Activated CD4-positive, alpha-beta T cell treated with anti-CD3 and anti-CD28 coated beads, Interleukin-2, amount 50 U/mL, for 16 hours (primary cell): ENCODE results near the gene TRIM33.

Experiments
- DNase-seq: peaks from one replicate; pipeline ENCODE4 v3.0.0-alpha.2; 2020

TRIM33 gene

GRCh38 chr1:114511032-114511785, at the start of gene TRIM33:
Gene TRIM33 (minus strand): TSS chr1:114511203. CDS start chr1:114511076, 127 bp downstream.
- peak; percentile 93 for DNase-seq

- DNase-seq: no peak
Measured at GRCh38 chr1:114559356-114559755, 48.4 kb upstream of the TRIM33 start.

DNA sequence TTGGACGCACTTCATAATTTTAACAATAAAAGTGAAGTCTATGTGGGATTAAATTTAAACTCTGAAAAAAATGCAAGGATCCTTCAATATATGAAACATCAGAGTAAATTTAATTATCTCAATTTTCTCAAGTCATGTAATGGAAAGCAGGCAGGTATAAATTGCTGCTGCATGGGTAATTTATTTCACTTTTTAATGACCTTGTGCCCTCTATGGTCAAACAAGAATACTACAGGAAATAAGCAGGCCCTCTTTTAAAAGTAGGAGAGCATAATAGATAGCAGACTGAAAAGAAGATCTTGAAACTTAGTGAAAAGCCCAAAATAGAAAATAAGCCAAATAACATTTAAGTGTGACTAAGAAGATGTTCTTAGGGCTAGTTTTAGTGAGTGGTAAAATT, 47.5 kb upstream of the TRIM33 start:
- DNase-seq: no peak

DNA sequence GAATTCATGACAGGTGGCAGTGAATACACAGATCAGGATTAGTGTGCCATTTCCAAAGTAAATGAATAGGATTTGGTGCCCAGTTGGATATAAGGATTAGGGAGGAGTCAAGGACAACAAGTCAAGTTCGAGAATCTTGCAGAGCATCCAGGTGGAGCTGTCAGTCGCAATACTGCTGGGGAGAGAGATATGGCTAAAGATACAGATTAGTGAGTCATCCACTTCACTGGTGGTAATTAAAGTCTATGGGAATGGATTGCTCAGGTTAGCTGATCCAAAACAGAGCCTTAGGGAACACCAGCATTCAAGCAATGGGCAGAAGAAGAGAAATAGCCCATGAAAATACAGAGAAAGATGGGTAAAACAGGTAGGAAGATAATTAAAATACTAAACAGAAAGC, 43.6 kb upstream of the TRIM33 start:
- DNase-seq: no peak

GRCh38 chr1:114552106-114552639, 41.2 kb upstream of the TRIM33 start:
- no peak for DNase-seq

- no peak for DNase-seq
Measured at GRCh38 chr1:114551400-114551799, 40.4 kb upstream of the TRIM33 start.

- no peak for DNase-seq
Measured at GRCh38 chr1:114550336-114550735, 39.3 kb upstream of the TRIM33 start.

DNA sequence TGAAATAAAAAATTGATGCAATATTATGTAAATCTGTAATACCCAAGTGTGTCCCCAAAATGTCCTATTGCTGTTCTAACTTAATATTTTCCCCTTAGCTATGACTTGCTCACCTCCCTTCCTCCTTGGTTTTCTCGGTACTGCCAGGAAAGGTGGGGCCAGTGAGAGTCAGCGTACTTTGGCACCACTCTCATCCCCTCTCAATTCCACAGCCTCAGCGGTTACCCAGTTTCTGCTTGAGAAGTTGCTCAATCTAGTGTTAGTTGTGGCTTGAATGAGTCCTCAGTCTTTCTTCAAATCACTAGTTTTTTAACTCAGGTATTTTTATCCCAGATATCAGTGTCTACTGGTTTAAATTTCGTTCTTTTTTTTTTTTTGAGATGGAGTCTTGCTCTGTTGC, 38.1 kb upstream of the TRIM33 start:
- DNase-seq: no peak

GRCh38 chr1:114547076-114547475, 36.1 kb upstream of the TRIM33 start:
- no peak for DNase-seq

- no peak for DNase-seq
Measured at GRCh38 chr1:114545796-114546195, 34.8 kb upstream of the TRIM33 start.

DNA sequence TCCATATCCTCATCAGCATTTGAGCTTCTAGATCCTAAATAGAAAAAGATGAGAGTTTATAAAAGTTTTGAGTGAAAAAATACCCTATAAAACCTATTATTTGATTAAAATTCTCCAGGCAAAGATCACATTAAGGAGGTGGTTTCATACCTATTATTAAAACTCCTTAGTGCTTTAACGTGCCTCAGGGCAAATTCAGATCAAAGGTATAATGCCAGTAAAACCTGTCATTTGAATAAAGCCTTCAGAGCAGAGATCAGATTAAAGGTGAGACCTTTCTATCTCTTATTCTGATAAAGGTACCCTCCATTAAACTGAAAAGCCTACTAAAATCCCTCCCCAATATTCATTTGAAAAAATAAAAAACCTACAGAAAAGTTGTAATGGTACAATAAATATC, 34.3 kb upstream of the TRIM33 start:
- no peak for DNase-seq

GRCh38 chr1:114540821-114541220, 29.8 kb upstream of the TRIM33 start:
- DNase-seq: no peak

DNA sequence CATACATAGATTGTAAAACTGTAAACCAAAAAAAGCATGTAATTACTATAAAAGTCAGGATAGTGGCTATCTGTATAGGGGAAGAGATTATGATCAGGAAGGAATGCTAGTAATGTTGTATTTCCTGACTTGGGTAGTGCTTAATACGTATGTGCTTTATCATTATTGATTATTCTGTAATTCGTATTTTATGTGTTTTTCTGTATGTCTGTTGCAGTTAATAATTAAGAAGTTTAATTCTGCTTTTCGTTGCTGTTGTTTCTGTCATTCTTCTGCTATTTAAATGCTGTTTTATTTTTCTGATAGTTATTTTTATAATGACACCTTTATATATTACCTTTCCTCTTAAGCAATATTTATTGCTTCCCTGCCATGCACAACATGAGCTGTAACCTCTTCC, 29.3 kb upstream of the TRIM33 start:
- no peak for DNase-seq

DNA sequence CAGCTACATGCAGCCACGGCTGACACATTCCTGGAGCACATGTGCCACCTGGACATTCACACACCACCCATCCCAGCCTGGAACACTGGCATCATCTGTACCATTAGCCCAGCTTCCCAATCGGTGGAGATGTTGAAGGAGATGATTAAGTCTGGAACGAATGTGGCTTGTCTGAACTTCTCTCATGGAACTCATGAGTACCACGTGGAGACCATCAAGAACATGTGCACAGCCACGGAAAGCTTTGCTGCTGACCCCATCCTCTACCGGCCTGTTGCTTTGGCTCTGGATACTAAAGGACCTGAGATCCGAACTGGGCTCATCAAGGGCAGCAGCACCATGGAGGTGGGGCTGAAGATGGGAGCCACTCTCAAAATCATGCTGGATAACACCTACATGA, 25.0 kb upstream of the TRIM33 start:
- no peak for DNase-seq

DNA sequence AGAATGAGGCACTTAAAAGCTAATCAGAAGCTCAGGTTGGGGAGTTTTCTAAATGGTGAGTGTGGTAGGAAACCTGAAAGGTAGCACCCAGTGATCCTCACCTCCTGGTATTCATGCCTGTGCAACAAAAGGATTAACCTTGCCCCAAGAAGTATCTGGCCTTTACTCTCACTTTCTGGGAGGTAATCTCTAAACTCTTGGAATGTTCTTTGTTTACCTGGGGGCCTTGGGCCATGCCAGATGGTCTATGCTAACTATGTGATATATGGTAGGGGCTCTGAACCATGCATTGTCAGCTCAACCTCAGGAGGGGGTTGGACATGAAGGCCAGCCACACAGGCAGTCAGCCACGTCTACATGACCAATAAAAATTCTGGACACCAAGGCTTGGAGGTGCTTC, 24.4 kb upstream of the TRIM33 start:
- DNase-seq: no peak

DNA sequence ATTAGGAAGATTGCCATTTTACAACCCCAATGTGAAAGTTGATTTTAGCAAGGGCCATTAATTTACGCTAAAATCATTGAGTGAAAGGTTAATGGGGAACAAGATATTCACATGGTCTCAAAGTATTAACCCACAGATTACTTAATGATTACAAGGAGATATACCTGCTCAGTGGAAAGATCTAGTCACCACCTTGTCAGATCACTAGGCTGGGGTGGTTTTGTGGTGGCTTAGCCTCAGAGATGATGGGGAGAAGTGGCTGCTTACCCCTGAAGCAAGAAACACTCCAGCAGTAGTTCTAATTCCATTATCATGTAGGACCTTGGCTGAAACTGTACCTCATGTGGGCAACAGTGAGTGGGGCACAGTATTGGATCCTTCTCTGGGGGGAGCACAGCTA, 20.1 kb upstream of the TRIM33 start:
- DNase-seq: no peak

GRCh38 chr1:114530224-114530623, 19.2 kb upstream of the TRIM33 start:
- DNase-seq: no peak

DNA sequence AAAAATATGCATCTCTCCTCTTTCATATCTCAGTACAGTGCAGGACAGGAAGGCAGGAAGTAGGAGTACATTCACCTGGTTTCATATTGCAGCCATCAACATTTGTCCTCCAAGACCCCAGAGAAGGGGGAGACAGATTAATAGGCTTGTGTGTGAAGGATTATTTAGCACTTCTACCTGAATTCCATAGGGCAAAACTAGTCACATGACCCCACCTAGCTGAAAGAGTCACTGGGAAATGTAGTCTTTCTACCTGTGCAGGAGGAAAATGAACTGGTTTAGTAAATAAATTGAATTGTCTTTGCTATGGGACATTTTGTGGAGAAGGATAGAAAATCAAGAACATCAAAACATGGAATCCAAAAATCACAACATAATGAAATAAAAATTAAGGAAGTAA, 13.9 kb upstream of the TRIM33 start:
- peak; percentile 18 for DNase-seq

- DNase-seq: no peak
Measured at GRCh38 chr1:114522264-114522575, 11.2 kb upstream of the TRIM33 start.

- DNase-seq: no peak
Measured at GRCh38 chr1:114521396-114522263, 10.6 kb upstream of the TRIM33 start.

GRCh38 chr1:114517348-114517747, 6.3 kb upstream of the TRIM33 start:
- DNase-seq: no peak

GRCh38 chr1:114512595-114513280, 1.7 kb upstream of the TRIM33 start:
- DNase-seq: no peak

- DNase-seq: peak; percentile 31
Measured at GRCh38 chr1:114510274-114511031, 550 bp downstream of the TRIM33 start.
